H1 (cell line): ENCODE data around the gene C7orf25. TPM values are rescaled to one million over a fixed set of nuclear protein-coding genes. Genes with fewer than 3 reads are reported as not detected.

Experiments
- CTCF ChIA-PET: fragments of 300-600 bp; sonication (Branson Sonifier 250); formaldehyde crosslinking; loops from one replicate; lab custom pipeline; 2021; ENCODE audit not compliant: partially characterized antibody; lab: Charles Lee
- POLR2A ChIA-PET: fragments of 300-600 bp; sonication (Branson Sonifier 250); formaldehyde crosslinking; loops from one replicate; lab custom pipeline; 2021; ENCODE audit warnings: inconsistent platforms; ENCODE audit not compliant: partially characterized antibody; lab: Charles Lee
- DNase-seq, 2 experiments: peaks; one replicate each; pipeline versions ENCODE4 v3.0.0 to v3.0.0-alpha.2; 2010 to 2022; ENCODE audit warnings: low spot score in 2 of 2, low read depth in 1 of 2, mixed read lengths in 1 of 2
- FAIRE-seq: peaks from 2 replicates; lab custom pipeline; 2011; peaks lifted over from hg19 to GRCh38; lab: Jason Lieb, UNC
- H2AFZ ChIP-seq: 2 replicates; pipeline ENCODE4 v1.8.1; 2012; ENCODE audit warnings: low read length, inconsistent platforms
- H2AK5ac ChIP-seq: 2 replicates; pipeline ENCODE4 v1.6.1; 2013; ENCODE audit warnings: low read depth, low read length
- H2BK120ac ChIP-seq: replicated peaks from 2 replicates; pipeline ENCODE3; 2013; ENCODE audit warnings: low read depth, low read length, inconsistent platforms
- H2BK12ac ChIP-seq: 2 replicates; pipeline ENCODE4 v1.6.1; 2013; ENCODE audit warnings: low read depth, low read length
- H2BK15ac ChIP-seq: 2 replicates; pipeline ENCODE4 v1.6.1; 2013; ENCODE audit warnings: low read length
- H2BK20ac ChIP-seq: 2 replicates; pipeline ENCODE4 v1.6.1; 2013; ENCODE audit warnings: low read length
- H2BK5ac ChIP-seq: 2 replicates; pipeline ENCODE4 v1.6.1; 2013; ENCODE audit warnings: low read depth, low read length
- H3K14ac ChIP-seq: 2 replicates; pipeline ENCODE4 v1.6.1; 2013; ENCODE audit warnings: inconsistent platforms; ENCODE audit not compliant: insufficient read length
- H3K18ac ChIP-seq: 2 replicates; pipeline ENCODE4 v1.6.1; 2013; ENCODE audit warnings: low read length; ENCODE audit errors: extremely low read depth
- H3K23ac ChIP-seq: 2 replicates; pipeline ENCODE4 v1.6.1; 2013; ENCODE audit warnings: inconsistent platforms; ENCODE audit not compliant: insufficient read length
- H3K23me2 ChIP-seq: 2 replicates; pipeline ENCODE4 v1.6.1; 2013; ENCODE audit warnings: low read depth, low read length
- H3K27ac ChIP-seq: 2 replicates; pipeline ENCODE4 v1.6.1; 2011; ENCODE audit warnings: low read depth, low read length, inconsistent platforms
- H3K27me3 ChIP-seq, 4 experiments: replicated peaks in 1 of 4; 1 replicate in 1 of 4; 2 replicates in 3 of 4; pipeline versions ENCODE4 v1.6.1 to v1.8.1; 2011 to 2013; ENCODE audit warnings: low read length in 3 of 4, mild to moderate bottlenecking in 3 of 4, inconsistent platforms in 2 of 4, mixed read lengths in 2 of 4, moderate library complexity in 1 of 4; ENCODE audit not compliant: control insufficient read depth in 3 of 4, insufficient read depth in 3 of 4; ENCODE audit errors: extremely low read depth in 1 of 4
- H3K36me3 ChIP-seq, 4 experiments: 2 replicates each; pipeline versions ENCODE4 v1.6.1 to v1.8.1; 2011 to 2013; ENCODE audit warnings: mild to moderate bottlenecking in 4 of 4, low read length in 3 of 4, moderate library complexity in 2 of 4, control low read depth in 1 of 4, inconsistent platforms in 1 of 4; ENCODE audit not compliant: insufficient read depth in 4 of 4, control insufficient read depth in 2 of 4
- H3K4ac ChIP-seq: replicated peaks from 2 replicates; pipeline ENCODE3; 2013; ENCODE audit warnings: low read length, low read depth, mixed read lengths, inconsistent platforms; ENCODE audit not compliant: insufficient read length
- H3K4me1 ChIP-seq, 4 experiments: replicated peaks in 1 of 4; 1 replicate in 1 of 4; 2 replicates in 3 of 4; pipeline versions ENCODE4 v1.6.1 to v1.8.1; 2011 to 2013; ENCODE audit warnings: low read length in 3 of 4, inconsistent platforms in 2 of 4, mixed read lengths in 1 of 4; ENCODE audit not compliant: insufficient read depth in 4 of 4, control insufficient read depth in 3 of 4
- H3K4me2 ChIP-seq, 2 experiments: 2 replicates each; pipeline versions ENCODE4 v1.6.1 to v1.8.1; 2011 to 2013; ENCODE audit warnings: low read depth in 2 of 2, low read length in 2 of 2, control low read depth in 1 of 2, inconsistent platforms in 1 of 2, mild to moderate bottlenecking in 1 of 2; ENCODE audit not compliant: insufficient read depth in 1 of 2
- H3K4me3 ChIP-seq, 4 experiments: fragments of 200-600, 300-600 bp in 1 of 4; sonication (generic), shearing (Covaris generic), sonication (Bioruptor Twin) in 1 of 4; 2 replicates each; pipeline versions ENCODE4 v1.5.1 to v1.8.1; 2011 to 2016; ENCODE audit warnings: low read length in 4 of 4, low read depth in 3 of 4, control low read depth in 2 of 4, inconsistent platforms in 2 of 4, mild to moderate bottlenecking in 2 of 4, mixed read lengths in 1 of 4, moderate library complexity in 1 of 4; ENCODE audit not compliant: insufficient read depth in 2 of 4; ENCODE audit errors: extremely low read depth in 1 of 4
- H3K56ac ChIP-seq: replicated peaks from 2 replicates; pipeline ENCODE3; 2013; ENCODE audit warnings: low read depth, mild to moderate bottlenecking, mixed read lengths, low read length, inconsistent platforms; ENCODE audit not compliant: insufficient read length
- H3K79me1 ChIP-seq: 2 replicates; pipeline ENCODE4 v1.6.1; 2013; ENCODE audit warnings: low read depth, low read length, control low read depth
- H3K79me2 ChIP-seq, 2 experiments: 2 replicates each; pipeline versions ENCODE4 v1.6.1 to v1.8.1; 2012 to 2013; ENCODE audit warnings: low read length in 2 of 2, mild to moderate bottlenecking in 2 of 2, inconsistent platforms in 1 of 2; ENCODE audit not compliant: insufficient read depth in 2 of 2, control insufficient read depth in 1 of 2
- H3K9ac ChIP-seq, 4 experiments: replicated peaks in 1 of 4; 1 replicate in 1 of 4; 2 replicates in 3 of 4; pipeline versions ENCODE4 v1.6.1 to v1.8.1; 2011 to 2013; ENCODE audit warnings: low read depth in 3 of 4, low read length in 3 of 4, control low read depth in 2 of 4, mild to moderate bottlenecking in 2 of 4, moderate library complexity in 2 of 4, inconsistent platforms in 1 of 4; ENCODE audit errors: extremely low read depth in 1 of 4
- H3K9me3 ChIP-seq, 2 experiments: 2 replicates each; pipeline versions ENCODE4 v1.6.1 to v1.8.1; 2012 to 2013; ENCODE audit warnings: mild to moderate bottlenecking in 2 of 2, moderate library complexity in 2 of 2, control low read depth in 1 of 2, inconsistent platforms in 1 of 2, low read depth in 1 of 2, low read length in 1 of 2, mixed read lengths in 1 of 2; ENCODE audit not compliant: insufficient read depth in 2 of 2
- H4K20me1 ChIP-seq, 2 experiments: replicated peaks in 1 of 2; 2 replicates each; pipeline versions ENCODE3 to v1.8.1; 2011 to 2013; ENCODE audit warnings: inconsistent platforms in 2 of 2, low read length in 2 of 2, mild to moderate bottlenecking in 1 of 2; ENCODE audit not compliant: insufficient read depth in 2 of 2, control insufficient read depth in 1 of 2
- H4K5ac ChIP-seq: 2 replicates; pipeline ENCODE4 v1.6.1; 2013; ENCODE audit warnings: low read length, low read depth, mixed read lengths, inconsistent platforms; ENCODE audit not compliant: insufficient read length
- H4K8ac ChIP-seq: 2 replicates; pipeline ENCODE4 v1.8.0; 2013; ENCODE audit warnings: mild to moderate bottlenecking, moderate library complexity, low read length, inconsistent platforms; ENCODE audit not compliant: insufficient read depth; ENCODE audit errors: extremely low read depth
- H4K91ac ChIP-seq: replicated peaks from 2 replicates; pipeline ENCODE3; 2013; ENCODE audit warnings: low read length, mixed read lengths, inconsistent platforms; ENCODE audit not compliant: insufficient read length
- BACH1 ChIP-seq: IDR thresholded peaks from 2 replicates; pipeline ENCODE4 v1.6.1; 2012; ENCODE audit warnings: low read length, improper control_type of control experiment
- CHD1 ChIP-seq: IDR thresholded peaks from 2 replicates; pipeline ENCODE4 v1.6.1; 2012; ENCODE audit warnings: low read depth, low read length, improper control_type of control experiment
- KDM4A ChIP-seq: IDR thresholded peaks from one replicate; pipeline ENCODE4 v1.7.1; 2012; ENCODE audit warnings: low read depth, mild to moderate bottlenecking, moderate library complexity, low read length, inconsistent platforms; ENCODE audit not compliant: severe bottlenecking
- NRF1 ChIP-seq: IDR thresholded peaks from 2 replicates; pipeline ENCODE4 v1.6.1; 2011; ENCODE audit warnings: mild to moderate bottlenecking, low read depth, low read length, improper control_type of control experiment
- SRF ChIP-seq: IDR thresholded peaks from 2 replicates; pipeline ENCODE4 v1.6.1; 2011; ENCODE audit warnings: mild to moderate bottlenecking, low read depth, low read length, moderate library complexity
- WGBS, 2 experiments: shearing (Covaris generic) in 1 of 2; methylation state at CpG; one replicate each; pipeline versions ENCODE4 v1.1.6 to v1.1.7; 2013 to 2015; ENCODE audit warnings: low lambda C conversion rate in 2 of 2, mixed read lengths in 2 of 2, inconsistent platforms in 1 of 2, low coverage in 1 of 2, missing lambda C conversion rate in 1 of 2; ENCODE audit not compliant: insufficient replicate concordance in 2 of 2, insufficient coverage in 1 of 2, insufficient read length in 1 of 2; ENCODE audit errors: extremely low coverage in 1 of 2, missing lambda C conversion rate in 1 of 2; 5-methylcytosine and 5-hydroxymethylcytosine counted together
- polyA plus RNA-seq, 7 experiments: library from polyadenylated mRNA; depleted of rRNA in 3 of 7; stranded (reverse) in 5 of 7; unstranded in 2 of 7; fragments of >200 nt in 5 of 7; fragments of 200-250 nt in 2 of 7; gene quantifications; 1 replicate in 5 of 7; 2 replicates in 1 of 7; 4 replicates in 1 of 7; pipeline versions ENCODE4 v1.2.1 to v1.2.3, GENCODE V29; 2011 to 2013; ENCODE audit warnings: missing spikeins in 2 of 7, mixed read lengths in 2 of 7
- total RNA-seq: library from RNA; stranded (reverse); fragmentation: NEBNext Ultra II Directional; extraction: Animal tissue kit (Norgen Biotek cat#: 25700); gene quantifications from 2 replicates; pipeline ENCODE4 v1.2.1, GENCODE V29; 2021

The C7orf25 gene
- total and polyA plus RNA-seq, 2 of the 8 experiments (the other 6 are each of a cell fraction or from before 2014, with no cell fraction given) = 0.70 to 4.5 TPM

DNA sequence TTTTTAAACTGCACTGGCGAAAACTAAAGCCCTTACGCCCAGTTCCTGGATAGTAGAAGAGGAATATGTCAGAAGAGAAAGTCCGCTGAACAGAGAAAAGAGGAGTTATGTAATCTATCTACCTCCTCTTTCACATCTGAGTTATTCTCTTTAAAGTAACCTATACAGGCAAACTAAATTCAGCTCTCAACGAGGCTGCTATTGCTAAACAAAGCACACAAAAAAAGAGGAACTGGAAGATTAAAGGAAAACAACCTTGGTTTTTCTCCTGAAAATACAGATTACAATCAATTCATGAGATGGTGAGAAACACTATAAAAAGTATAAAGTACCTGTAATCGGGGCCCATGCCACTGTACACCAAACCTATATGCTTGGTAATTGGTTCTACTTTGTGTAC lies 14.3 kb upstream of the C7orf25 start:
- Histone ChIP-seq H2BK12ac (no peak overlapping the region), H3K27me3 (no peaks in the 10 kb centered on the region), H3K14ac (no peak overlapping the region), H3K23me2 (peaks cover 3% of the 10 kb centered on the region; the same call in 1 of the 2 replicates), H2BK20ac (no peak overlapping the region), H3K23ac (no peak overlapping the region), H3K36me3 (peaks cover 19 to 62% (median 47%) of the 10 kb centered on the region in 4 experiments), H4K8ac (no peak overlapping the region), H3K27ac (no peak overlapping the region), H3K4me2 (no peak overlapping the region), H2BK120ac (no peak overlapping the region), H2BK5ac (no peak overlapping the region), H3K9me3 (no peaks in the 10 kb centered on the region), H2AFZ (no peak overlapping the region), H3K4me3 (no peak overlapping the region), H3K4ac (no peak overlapping the region), H4K20me1 (peaks cover 8 to 9% of the 10 kb centered on the region in 2 experiments), H2BK15ac (no peak overlapping the region), H3K18ac (no peak overlapping the region), H2AK5ac (no peak overlapping the region), H3K4me1 (0 out of 7 replicates have a peak, but pooled peaks cover 0 to 4% (median 0%) of the 10 kb centered on the region in 4 experiments), H3K79me2 (peaks cover 18 to 64% of the 10 kb centered on the region in 2 experiments), H4K91ac (no peak overlapping the region), H4K5ac (no peak overlapping the region), H3K56ac (no peak overlapping the region), H3K79me1 (no peaks in the 10 kb centered on the region), H3K9ac (no peak overlapping the region)
- no peak for DNase-seq
- WGBS, 2 experiments = 92% methylated on average over 5 of the region's 5 CpGs; no CpG with 5 or more reads in 1 of the 2 experiments
- ChIA-PET POLR2A (interaction anchor here (1.0 to 13.6 kb wide), 2 partner anchors 10 to 33 kb away, joined by 3 to 112 read pairs; partner anchors contain the start of gene C7orf25), CTCF (interaction anchor here (1.4 kb wide), 1 partner anchor 15 kb away, joined by 4 read pairs; no protein-coding TSS in a partner anchor)
- TF ChIP-seq SRF (no peak), NRF1 (no peak), BACH1 (no peak), KDM4A (no peak), CHD1 (no peak)
- peak; percentile 60 for FAIRE-seq
